Effector CD8-positive, alpha-beta T cell (primary cell): ENCODE results near the gene SYCP3.
"Not testable (repeated sequence)": the region's sequence is repeated elsewhere in the genome, so short reads cannot be mapped to it uniquely, and the experiment has no call there.

ENCODE experiments used
- DNase-seq: peaks from one replicate; lab custom pipeline; 2025; lab: John Stamatoyannopoulos, UW

Gene SYCP3

GRCh38 chr12:101759396-101760047, 20.3 kb upstream of the SYCP3 start:
- DNase-seq: no peak

- DNase-seq: no peak
These were observed 10.9 kb upstream of the SYCP3 start for GRCh38 chr12:101750152-101750551.

GRCh38 chr12:101749657-101750056, 10.4 kb upstream of the SYCP3 start:
- DNase-seq: no peak

- DNase-seq: no peak
These were observed 9.6 kb upstream of the SYCP3 start for GRCh38 chr12:101748907-101749306.

GRCh38 chr12:101747697-101748096, 8.4 kb upstream of the SYCP3 start:
- DNase-seq: no peak

- no peak for DNase-seq
These were observed 7.4 kb upstream of the SYCP3 start for GRCh38 chr12:101746661-101747060.

GRCh38 chr12:101746196-101746595, 6.9 kb upstream of the SYCP3 start:
- DNase-seq: no peak

- no peak for DNase-seq
These were observed 6.2 kb upstream of the SYCP3 start for GRCh38 chr12:101745481-101745880.

- DNase-seq: no peak
These were observed 4.6 kb upstream of the SYCP3 start for GRCh38 chr12:101743724-101744472.

- no peak for DNase-seq
These were observed 4.0 kb upstream of the SYCP3 start for GRCh38 chr12:101743242-101743641.

- no peak for DNase-seq
These were observed 1.7 kb upstream of the SYCP3 start for GRCh38 chr12:101740980-101741379.

- DNase-seq: no peak
These were observed 1.3 kb upstream of the SYCP3 start for GRCh38 chr12:101740566-101740965.

GRCh38 chr12:101737476-101737875, 1.8 kb downstream of the SYCP3 start:
- DNase-seq: no peak

GRCh38 chr12:101734482-101734881, 4.8 kb downstream of the SYCP3 start:
- DNase-seq: not testable (repeated sequence)

GRCh38 chr12:101733166-101733565, 6.1 kb downstream of the SYCP3 start:
- no peak for DNase-seq

GRCh38 chr12:101732318-101732717, 6.9 kb downstream of the SYCP3 start:
- DNase-seq: no peak

GRCh38 chr12:101729842-101730241, 9.4 kb downstream of the SYCP3 start:
- DNase-seq: no peak

- DNase-seq: no peak
These were observed 12.2 kb downstream of the SYCP3 start for GRCh38 chr12:101727098-101727497.

- no peak for DNase-seq
These were observed 16.9 kb downstream of the SYCP3 start for GRCh38 chr12:101722392-101722791.

- no peak for DNase-seq
These were observed 19.1 kb downstream of the SYCP3 start for GRCh38 chr12:101720118-101720517.

GRCh38 chr12:101719566-101719965, 19.7 kb downstream of the SYCP3 start:
- DNase-seq: no peak

- no peak for DNase-seq
These were observed 24.3 kb downstream of the SYCP3 start for GRCh38 chr12:101714877-101715444.

- no peak for DNase-seq
These were observed 25.3 kb downstream of the SYCP3 start for GRCh38 chr12:101713930-101714329.
